Measurements from ENCODE around the gene HEPHL1. TPM values are rescaled to one million over a fixed set of nuclear protein-coding genes. Genes with fewer than 3 reads are reported as not detected.

Gene HEPHL1
- polyA plus RNA-seq, 3 donors = not detected

DNA sequence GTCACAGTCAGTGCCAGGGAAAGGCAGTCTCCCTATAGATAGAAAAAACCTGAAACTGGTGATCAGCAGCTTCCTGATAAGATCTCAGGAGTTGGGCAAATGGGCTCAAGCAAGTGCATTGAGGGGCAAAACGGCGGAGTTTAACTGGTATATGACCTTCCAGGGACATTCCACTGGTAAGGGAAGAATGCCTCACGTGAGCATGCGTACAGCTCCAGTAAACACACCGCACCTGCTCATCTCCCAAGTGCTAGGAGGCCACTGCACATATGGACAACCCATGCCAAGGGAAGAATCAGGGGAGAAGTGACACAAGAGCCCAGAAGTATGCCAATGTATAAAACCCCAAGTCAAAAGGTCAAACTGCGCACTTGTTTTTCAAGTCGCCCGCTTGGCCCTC lies 11.6 kb downstream of the HEPHL1 start:
- H3K9ac ChIP-seq (ENCODE audit: insufficient read depth, low read length, poor library complexity, severe bottlenecking) = no peak overlapping the region
- H3K4me3 Mint-ChIP-seq = no peak overlapping the region
- no peaks in the 10 kb centered on the region for H3K36me3 ChIP-seq (replicated peaks in 1 of 2; ENCODE audit: control insufficient read depth in 1 of 2, insufficient read depth in 2 of 2, low read length in 2 of 2)
- peaks cover 0 to 3% (median 0%) of the 10 kb centered on the region in 3 donors for H3K27me3 Mint-ChIP-seq (ENCODE audit: low read depth in 3 of 3)
- H3K4me3 ChIP-seq (replicated peaks in 1 of 3; ENCODE audit: low read depth in 2 of 3, low read length in 3 of 3) = no peak overlapping the region
- intact Hi-C loops (cut with micrococcal nuclease) = no loop called here
- no peak overlapping the region for H3K27ac Mint-ChIP-seq
- TF ChIP-seq, protein P1, sequence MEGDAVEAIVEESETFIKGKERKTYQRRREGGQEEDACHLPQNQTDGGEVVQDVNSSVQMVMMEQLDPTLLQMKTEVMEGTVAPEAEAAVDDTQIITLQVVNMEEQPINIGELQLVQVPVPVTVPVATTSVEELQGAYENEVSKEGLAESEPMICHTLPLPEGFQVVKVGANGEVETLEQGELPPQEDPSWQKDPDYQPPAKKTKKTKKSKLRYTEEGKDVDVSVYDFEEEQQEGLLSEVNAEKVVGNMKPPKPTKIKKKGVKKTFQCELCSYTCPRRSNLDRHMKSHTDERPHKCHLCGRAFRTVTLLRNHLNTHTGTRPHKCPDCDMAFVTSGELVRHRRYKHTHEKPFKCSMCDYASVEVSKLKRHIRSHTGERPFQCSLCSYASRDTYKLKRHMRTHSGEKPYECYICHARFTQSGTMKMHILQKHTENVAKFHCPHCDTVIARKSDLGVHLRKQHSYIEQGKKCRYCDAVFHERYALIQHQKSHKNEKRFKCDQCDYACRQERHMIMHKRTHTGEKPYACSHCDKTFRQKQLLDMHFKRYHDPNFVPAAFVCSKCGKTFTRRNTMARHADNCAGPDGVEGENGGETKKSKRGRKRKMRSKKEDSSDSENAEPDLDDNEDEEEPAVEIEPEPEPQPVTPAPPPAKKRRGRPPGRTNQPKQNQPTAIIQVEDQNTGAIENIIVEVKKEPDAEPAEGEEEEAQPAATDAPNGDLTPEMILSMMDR (IDR thresholded peaks at IDR 0.05) = no peak
- H3K79me2 ChIP-seq (ENCODE audit: insufficient read depth, low read length) = no peaks in the 10 kb centered on the region
- no peak overlapping the region for H3K27ac ChIP-seq (ENCODE audit: low read depth in 1 of 2, low read length in 2 of 2)
- peaks cover 0 to 18% of the 10 kb centered on the region in 2 donors for H3K9me3 ChIP-seq (replicated peaks in 1 of 2; ENCODE audit: control insufficient read depth in 1 of 2, insufficient read depth in 1 of 2, low read length in 2 of 2)
- H4K20me1 ChIP-seq (ENCODE audit: insufficient read depth, low read length) = no peaks in the 10 kb centered on the region
- H3K4me2 ChIP-seq (replicated peaks; ENCODE audit: extremely low read depth, low read length, poor library complexity, severe bottlenecking) = no peak overlapping the region
- no peaks in the 10 kb centered on the region for H3K36me3 Mint-ChIP-seq
- H3K4me1 Mint-ChIP-seq = no peaks in the 10 kb centered on the region
- H2AFZ ChIP-seq (ENCODE audit: insufficient read depth, low read depth, low read length, poor library complexity, severe bottlenecking) = no peak overlapping the region
- no peak for DNase-seq
- no peaks in the 10 kb centered on the region for H3K4me1 ChIP-seq (ENCODE audit: control insufficient read depth in 1 of 2, insufficient read depth in 2 of 2, low read length in 2 of 2)
- H3K27me3 ChIP-seq (ENCODE audit: control insufficient read depth in 2 of 2, insufficient read depth in 2 of 2, low read length in 2 of 2) = no peaks in the 10 kb centered on the region
- peaks cover 4 to 34% (median 17%) of the 10 kb centered on the region in 7 donors for H3K9me3 Mint-ChIP-seq
- 88% methylated on average over 5 of the region's 8 CpGs for WGBS (ENCODE audit: insufficient coverage)

DNA sequence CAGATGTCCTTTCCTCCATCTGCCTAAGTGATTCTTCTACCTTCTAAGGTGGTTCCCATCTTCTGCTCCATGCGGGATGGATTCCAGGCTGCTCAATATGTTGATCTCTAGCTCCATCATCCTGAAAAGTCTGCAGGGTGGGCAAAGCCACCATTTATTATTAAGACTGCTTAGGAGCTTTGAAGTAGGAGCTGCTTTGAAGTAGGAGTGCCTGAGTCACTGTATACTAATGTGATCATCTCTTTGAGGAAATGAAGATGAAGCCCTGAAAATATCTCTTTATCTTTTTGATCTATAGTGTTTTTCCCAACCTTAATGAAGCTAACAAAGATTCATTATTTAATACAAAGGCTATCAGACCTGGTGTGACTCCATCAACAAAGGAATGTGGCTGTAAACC lies 13.1 kb downstream of the HEPHL1 start:
- WGBS (ENCODE audit: insufficient coverage) = no CpG with 5 or more reads among the region's 1 CpG
- Histone ChIP-seq H3K36me3 (replicated peaks in 1 of 2; ENCODE audit: control insufficient read depth in 1 of 2, insufficient read depth in 2 of 2, low read length in 2 of 2) (no peaks in the 10 kb centered on the region), H3K79me2 (ENCODE audit: insufficient read depth, low read length) (no peaks in the 10 kb centered on the region), H3K9me3 (replicated peaks in 1 of 2; ENCODE audit: control insufficient read depth in 1 of 2, insufficient read depth in 1 of 2, low read length in 2 of 2) (peaks cover 0 to 18% of the 10 kb centered on the region in 2 donors), H3K27ac (ENCODE audit: low read depth in 1 of 2, low read length in 2 of 2) (no peak overlapping the region), H2AFZ (ENCODE audit: insufficient read depth, low read depth, low read length, poor library complexity, severe bottlenecking) (no peak overlapping the region), H3K4me3 (replicated peaks in 1 of 3; ENCODE audit: low read depth in 2 of 3, low read length in 3 of 3) (no peak overlapping the region), H3K4me2 (replicated peaks; ENCODE audit: extremely low read depth, low read length, poor library complexity, severe bottlenecking) (no peak overlapping the region), H3K27me3 (ENCODE audit: control insufficient read depth in 2 of 2, insufficient read depth in 2 of 2, low read length in 2 of 2) (no peaks in the 10 kb centered on the region), H3K4me1 (ENCODE audit: control insufficient read depth in 1 of 2, insufficient read depth in 2 of 2, low read length in 2 of 2) (no peaks in the 10 kb centered on the region), H3K9ac (ENCODE audit: insufficient read depth, low read length, poor library complexity, severe bottlenecking) (no peak overlapping the region), H4K20me1 (ENCODE audit: insufficient read depth, low read length) (no peaks in the 10 kb centered on the region)
- peaks cover 4 to 34% (median 15%) of the 10 kb centered on the region in 7 donors for H3K9me3 Mint-ChIP-seq
- DNase-seq = no peak
- H3K4me3 Mint-ChIP-seq = no peak overlapping the region
- no peaks in the 10 kb centered on the region for H3K36me3 Mint-ChIP-seq
- H3K27me3 Mint-ChIP-seq (ENCODE audit: low read depth in 3 of 3) = peaks cover 0 to 3% (median 0%) of the 10 kb centered on the region in 3 donors
- H3K27ac Mint-ChIP-seq = no peak overlapping the region
- TF ChIP-seq, protein P1 (IDR thresholded peaks at IDR 0.05) = no peak
- intact Hi-C loops (cut with micrococcal nuclease) = no loop called here
- H3K4me1 Mint-ChIP-seq = no peaks in the 10 kb centered on the region

Data from CD14-positive monocyte (primary cell).